ENCODE data around the gene SLC28A3. TPM values are rescaled to one million over a fixed set of nuclear protein-coding genes. Genes with fewer than 3 reads are reported as not detected.

SLC28A3 gene
- total RNA-seq, 4 donors from 2014 or later = 0.15 to 0.22 TPM; not detected in 2

- H3K4me3 ChIP-seq (replicated peaks in 1 of 3) = no peak overlapping the region
- H3K27ac ChIP-seq = no peak overlapping the region
- H3K4me1 ChIP-seq = no peaks in the 10 kb centered on the region
- intact Hi-C loops (cut with DNase I) = loop anchor here (5.0 kb wide), 1 partner anchor 327 kb away; no protein-coding TSS in a partner anchor
- no peaks in the 10 kb centered on the region for H3K36me3 ChIP-seq
- TF ChIP-seq, protein P1, sequence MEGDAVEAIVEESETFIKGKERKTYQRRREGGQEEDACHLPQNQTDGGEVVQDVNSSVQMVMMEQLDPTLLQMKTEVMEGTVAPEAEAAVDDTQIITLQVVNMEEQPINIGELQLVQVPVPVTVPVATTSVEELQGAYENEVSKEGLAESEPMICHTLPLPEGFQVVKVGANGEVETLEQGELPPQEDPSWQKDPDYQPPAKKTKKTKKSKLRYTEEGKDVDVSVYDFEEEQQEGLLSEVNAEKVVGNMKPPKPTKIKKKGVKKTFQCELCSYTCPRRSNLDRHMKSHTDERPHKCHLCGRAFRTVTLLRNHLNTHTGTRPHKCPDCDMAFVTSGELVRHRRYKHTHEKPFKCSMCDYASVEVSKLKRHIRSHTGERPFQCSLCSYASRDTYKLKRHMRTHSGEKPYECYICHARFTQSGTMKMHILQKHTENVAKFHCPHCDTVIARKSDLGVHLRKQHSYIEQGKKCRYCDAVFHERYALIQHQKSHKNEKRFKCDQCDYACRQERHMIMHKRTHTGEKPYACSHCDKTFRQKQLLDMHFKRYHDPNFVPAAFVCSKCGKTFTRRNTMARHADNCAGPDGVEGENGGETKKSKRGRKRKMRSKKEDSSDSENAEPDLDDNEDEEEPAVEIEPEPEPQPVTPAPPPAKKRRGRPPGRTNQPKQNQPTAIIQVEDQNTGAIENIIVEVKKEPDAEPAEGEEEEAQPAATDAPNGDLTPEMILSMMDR (IDR thresholded peaks at IDR 0.05) = no peak
- no peak for TF ChIP-seq POLR2A (IDR thresholded peaks at IDR 0.05)
- no peak for DNase-seq
- 72 to 93% methylated on average over 3 of the region's 3 CpGs for WGBS, 2 donors
- no peaks in the 10 kb centered on the region for H3K9me3 ChIP-seq
- H3K27me3 ChIP-seq = no peaks in the 10 kb centered on the region
Measured at GRCh38 chr9:84264307-84265029, 76.1 kb downstream of the SLC28A3 start.

GRCh38 chr9:84261070-84261746 is 79.3 kb downstream of the SLC28A3 start:
- intact Hi-C loops (cut with DNase I) = loop anchor here (5.0 kb wide), 1 partner anchor 324 kb away; no protein-coding TSS in a partner anchor
- 35 to 37% methylated on average over 13 of the region's 13 CpGs for WGBS, 2 donors
- Histone ChIP-seq H3K27me3 (no peaks in the 10 kb centered on the region), H3K4me1 (peaks cover 4 to 6% of the 10 kb centered on the region in 2 donors), H3K27ac (no peak overlapping the region), H3K4me3 (replicated peaks in 1 of 3) (no peak overlapping the region), H3K9me3 (no peaks in the 10 kb centered on the region), H3K36me3 (no peaks in the 10 kb centered on the region)
- peak; percentile 91 to 93 for DNase-seq
- TF ChIP-seq, protein P1 (IDR thresholded peaks at IDR 0.05) = peak; percentile 76 to 94 (median 90)
- TF ChIP-seq POLR2A (IDR thresholded peaks at IDR 0.05) = no peak

DNA sequence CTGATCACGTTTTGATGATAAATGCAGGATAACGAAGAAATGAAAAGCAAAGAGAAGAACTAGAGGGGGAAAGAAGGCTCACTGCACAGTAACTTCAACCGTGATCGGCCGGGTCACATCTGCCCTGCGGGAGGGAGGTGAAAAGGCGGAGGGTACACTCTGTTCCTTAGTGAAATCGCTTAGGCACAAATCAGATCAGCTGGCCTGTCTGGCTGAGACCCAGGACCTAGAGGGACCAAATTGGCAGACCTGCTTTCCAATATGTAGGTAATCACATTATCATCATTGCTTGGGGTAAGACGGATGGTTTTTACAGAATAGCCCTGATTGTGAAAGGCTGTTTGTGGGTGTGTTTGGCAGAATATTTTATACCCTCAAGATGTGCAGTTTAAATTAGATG is 82.2 kb downstream of the SLC28A3 start:
- H3K36me3 ChIP-seq = no peaks in the 10 kb centered on the region
- H3K4me1 ChIP-seq = peaks cover 22 to 31% of the 10 kb centered on the region in 2 donors
- TF ChIP-seq, protein P1 (IDR thresholded peaks at IDR 0.05) = no peak
- TF ChIP-seq POLR2A (IDR thresholded peaks at IDR 0.05) = no peak
- H3K27ac ChIP-seq = no peak overlapping the region
- intact Hi-C loops (cut with DNase I) = no loop called here
- WGBS, 2 donors = 79 to 84% methylated on average over 9 of the region's 9 CpGs
- H3K4me3 ChIP-seq (replicated peaks in 1 of 3) = no peak overlapping the region
- DNase-seq = peak in 1 of 2 donors; percentile 10
- H3K27me3 ChIP-seq = no peaks in the 10 kb centered on the region
- H3K9me3 ChIP-seq = no peaks in the 10 kb centered on the region

GRCh38 chr9:84255696-84256095 is 84.9 kb downstream of the SLC28A3 start:
- 60 to 70% methylated on average over 4 of the region's 4 CpGs for WGBS, 2 donors
- TF ChIP-seq, protein P1 (IDR thresholded peaks at IDR 0.05) = no peak
- TF ChIP-seq POLR2A (IDR thresholded peaks at IDR 0.05) = no peak
- H3K4me1 ChIP-seq = peaks cover 22 to 31% of the 10 kb centered on the region in 2 donors
- no peak for DNase-seq
- intact Hi-C loops (cut with DNase I) = no loop called here
- H3K36me3 ChIP-seq = no peaks in the 10 kb centered on the region
- H3K27me3 ChIP-seq = no peaks in the 10 kb centered on the region
- no peak overlapping the region for H3K4me3 ChIP-seq (replicated peaks in 1 of 3)
- H3K9me3 ChIP-seq = no peaks in the 10 kb centered on the region
- peak overlapping the region; percentile 77 to 96 (median 92) for H3K27ac ChIP-seq

GRCh38 chr9:84254972-84255371 is 85.6 kb downstream of the SLC28A3 start:
- peaks cover 22 to 31% of the 10 kb centered on the region in 2 donors for H3K4me1 ChIP-seq
- no peak overlapping the region for H3K4me3 ChIP-seq (replicated peaks in 1 of 3)
- no peaks in the 10 kb centered on the region for H3K9me3 ChIP-seq
- TF ChIP-seq POLR2A (IDR thresholded peaks at IDR 0.05) = peak in 1 of 2 donors; percentile 55
- TF ChIP-seq, protein P1 (IDR thresholded peaks at IDR 0.05) = no peak
- 29 to 36% methylated on average over 6 of the region's 6 CpGs for WGBS, 2 donors
- H3K27ac ChIP-seq = peak overlapping the region; percentile 77 to 96 (median 92)
- DNase-seq = peak; percentile 96
- intact Hi-C loops (cut with DNase I) = no loop called here
- H3K36me3 ChIP-seq = no peaks in the 10 kb centered on the region
- no peaks in the 10 kb centered on the region for H3K27me3 ChIP-seq

Measured in thyroid gland (tissue), 4 donors.